ENCODE measurements around the gene ROBO1.

ROBO1 gene

DNA sequence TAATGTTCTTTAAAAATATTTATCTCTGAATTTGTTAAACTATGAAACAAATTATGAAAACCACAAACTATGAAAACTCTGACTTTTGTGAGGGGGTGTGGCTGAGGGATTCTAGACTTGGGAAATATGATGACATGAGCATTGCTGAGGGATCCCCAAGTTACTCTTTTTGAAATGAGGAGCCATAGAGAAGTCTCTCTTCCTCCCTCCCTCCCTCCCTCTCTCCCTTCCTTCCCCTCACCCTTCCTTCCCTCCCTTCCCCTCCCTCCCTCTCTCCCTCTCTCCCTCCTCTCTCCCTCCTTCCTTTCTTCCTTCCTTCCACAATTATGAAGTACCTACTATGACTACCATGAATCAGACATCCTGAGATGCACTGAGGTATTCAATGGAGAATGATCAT, 673.1 kb downstream of the ROBO1 start:
- Histone ChIP-seq H3K27me3 (no peaks in the 10 kb centered on the region), H3K4me3 (ENCODE audit: low read depth in 1 of 2, low read length in 1 of 2) (no peak overlapping the region), H3K36me3 (no peaks in the 10 kb centered on the region), H3K27ac (no peak overlapping the region), H3K4me1 (ENCODE audit: control insufficient read depth in 1 of 2, insufficient read depth in 1 of 2, low read depth in 1 of 2, low read length in 1 of 2) (no peaks in the 10 kb centered on the region), H3K9me3 (no peaks in the 10 kb centered on the region)
- no peak for TF ChIP-seq CTCF (IDR thresholded peaks at IDR 0.05)

GRCh38 chr3:79086514-79086913, 681.3 kb downstream of the ROBO1 start:
- no peak for TF ChIP-seq CTCF (IDR thresholded peaks at IDR 0.05)
- Histone ChIP-seq H3K4me3 (ENCODE audit: low read depth in 1 of 2, low read length in 1 of 2) (no peak overlapping the region), H3K27ac (no peak overlapping the region), H3K36me3 (no peaks in the 10 kb centered on the region), H3K9me3 (no peaks in the 10 kb centered on the region), H3K4me1 (ENCODE audit: control insufficient read depth in 1 of 2, insufficient read depth in 1 of 2, low read depth in 1 of 2, low read length in 1 of 2) (no peaks in the 10 kb centered on the region), H3K27me3 (no peaks in the 10 kb centered on the region)

DNA sequence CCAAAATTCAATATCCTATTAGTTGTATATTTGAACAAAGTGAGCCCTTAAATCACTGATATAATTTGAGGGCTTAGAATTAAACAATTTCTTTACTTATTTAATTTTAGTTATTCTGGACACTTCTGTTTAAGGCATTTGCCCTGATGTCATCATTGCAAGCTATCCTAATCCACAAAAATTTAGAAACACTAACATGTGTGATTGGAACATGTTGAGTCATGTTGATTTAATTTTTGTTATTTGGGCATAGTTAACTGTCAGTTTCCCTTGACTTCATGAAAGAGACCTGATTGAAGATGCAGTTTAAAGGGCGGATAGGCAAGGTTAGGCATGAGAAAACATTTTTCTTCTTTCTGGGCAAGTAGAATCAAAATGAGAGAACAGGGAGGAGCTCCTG, 682.6 kb downstream of the ROBO1 start:
- TF ChIP-seq CTCF (IDR thresholded peaks at IDR 0.05) = no peak
- Histone ChIP-seq H3K27me3 (no peaks in the 10 kb centered on the region), H3K4me1 (ENCODE audit: control insufficient read depth in 1 of 2, insufficient read depth in 1 of 2, low read depth in 1 of 2, low read length in 1 of 2) (no peaks in the 10 kb centered on the region), H3K9me3 (no peaks in the 10 kb centered on the region), H3K27ac (no peak overlapping the region), H3K4me3 (ENCODE audit: low read depth in 1 of 2, low read length in 1 of 2) (no peak overlapping the region), H3K36me3 (no peaks in the 10 kb centered on the region)

DNA sequence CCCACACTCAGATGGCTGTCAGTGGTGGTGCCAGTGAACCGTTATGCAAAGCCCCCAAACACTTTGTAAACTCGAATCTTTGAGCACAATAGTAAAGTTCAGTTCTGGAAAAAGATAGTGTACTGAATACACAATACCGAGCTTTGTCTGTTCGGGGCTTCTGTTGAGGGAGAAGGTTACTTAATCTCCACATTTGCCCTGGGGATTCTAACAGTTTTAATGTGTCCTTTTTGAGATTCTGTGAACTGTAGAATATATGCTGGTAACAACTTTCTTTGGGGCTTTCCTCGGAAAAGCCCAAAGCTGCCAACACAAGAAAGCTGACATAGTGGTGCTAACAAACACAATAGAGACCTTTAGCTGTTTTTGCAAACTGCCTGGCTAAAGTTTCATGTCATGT, 686.5 kb downstream of the ROBO1 start:
- no peaks in the 10 kb centered on the region for H3K4me1 ChIP-seq (ENCODE audit: control insufficient read depth in 1 of 2, insufficient read depth in 1 of 2, low read depth in 1 of 2, low read length in 1 of 2)
- no peak for TF ChIP-seq CTCF (IDR thresholded peaks at IDR 0.05)
- H3K27me3 ChIP-seq = no peaks in the 10 kb centered on the region
- H3K27ac ChIP-seq = no peak overlapping the region
- H3K9me3 ChIP-seq = no peaks in the 10 kb centered on the region
- H3K4me3 ChIP-seq (ENCODE audit: low read depth in 1 of 2, low read length in 1 of 2) = no peak overlapping the region
- H3K36me3 ChIP-seq = no peaks in the 10 kb centered on the region

DNA sequence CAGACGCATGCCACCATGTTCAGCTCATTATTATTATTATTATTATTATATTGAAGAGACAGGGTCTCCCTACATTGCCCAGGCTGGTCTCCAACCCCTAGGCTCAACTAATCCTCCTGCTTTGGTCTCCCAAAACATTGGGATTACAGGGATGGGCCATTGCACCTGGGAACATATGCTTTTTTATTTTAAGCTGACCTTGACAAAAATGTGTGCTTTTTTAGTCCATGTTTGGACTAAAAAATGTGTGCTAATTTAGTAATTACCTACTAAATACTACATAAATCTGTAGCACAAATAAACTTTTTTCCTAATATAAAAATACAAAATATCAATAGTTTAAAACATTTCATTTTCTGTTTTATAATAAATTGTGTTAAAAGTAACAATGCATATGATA, 693.2 kb downstream of the ROBO1 start:
- no peak overlapping the region for H3K4me3 ChIP-seq (ENCODE audit: low read depth in 1 of 2, low read length in 1 of 2)
- no peak overlapping the region for H3K27ac ChIP-seq
- TF ChIP-seq CTCF (IDR thresholded peaks at IDR 0.05) = no peak
- no peaks in the 10 kb centered on the region for H3K27me3 ChIP-seq
- no peaks in the 10 kb centered on the region for H3K9me3 ChIP-seq
- no peaks in the 10 kb centered on the region for H3K36me3 ChIP-seq
- no peaks in the 10 kb centered on the region for H3K4me1 ChIP-seq (ENCODE audit: control insufficient read depth in 1 of 2, insufficient read depth in 1 of 2, low read depth in 1 of 2, low read length in 1 of 2)

DNA sequence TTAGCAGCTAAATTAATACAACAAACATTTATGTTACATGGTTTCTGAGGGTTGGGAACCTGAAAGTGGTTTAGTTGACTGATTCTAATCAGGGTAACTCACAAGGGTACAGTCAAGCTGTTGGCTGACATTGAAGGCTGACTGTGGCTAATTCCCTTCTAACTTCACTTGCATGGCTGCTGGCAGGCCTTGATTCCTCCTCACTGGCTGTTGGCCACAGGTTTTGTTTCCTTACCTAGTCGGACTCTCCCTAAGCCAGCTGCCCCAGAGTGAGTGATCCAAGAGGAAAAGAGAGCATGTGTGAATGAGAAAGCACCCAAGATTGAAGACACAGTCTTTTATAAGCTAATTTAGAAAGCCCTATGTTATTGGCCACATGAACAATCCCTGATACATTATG, 700.1 kb downstream of the ROBO1 start:
- Histone ChIP-seq H3K27ac (no peak overlapping the region), H3K4me1 (ENCODE audit: control insufficient read depth in 1 of 2, insufficient read depth in 1 of 2, low read depth in 1 of 2, low read length in 1 of 2) (no peaks in the 10 kb centered on the region), H3K9me3 (no peaks in the 10 kb centered on the region), H3K36me3 (no peaks in the 10 kb centered on the region), H3K27me3 (no peaks in the 10 kb centered on the region), H3K4me3 (ENCODE audit: low read depth in 1 of 2, low read length in 1 of 2) (no peak overlapping the region)
- no peak for TF ChIP-seq CTCF (IDR thresholded peaks at IDR 0.05)
